HepG2 (cell line): ENCODE measurements around the gene VAV2. TPM values are rescaled to one million over a fixed set of nuclear protein-coding genes. Genes with fewer than 3 reads are reported as not detected.

Source experiments
- ATAC-seq: fragments of 200-7000 bp; cut with Tn5 transposase; 3 replicates; pipeline ENCODE4 v1.9.1; 2020; ENCODE audit warnings: mild to moderate bottlenecking, moderate library complexity
- BruUV-seq: library from RNA; stranded (reverse); fragments of 400-500 nt; replicated peaks from 2 replicates; lab custom pipeline; 2021; lab: Mats Ljungman, UMichigan
- CTCF ChIA-PET: fragments of 300-600 bp; formaldehyde crosslinking; extraction: SDS; loops from one replicate; lab custom pipeline; 2021; ENCODE audit warnings: low total read pairs, inconsistent platforms, low intra/inter-chr PET ratio; lab: Yijun Ruan, JAX
- POLR2A ChIA-PET: fragments of 350-600 bp; sonication (Branson Sonifier 250); formaldehyde crosslinking; loops from one replicate; lab custom pipeline; 2020; ENCODE audit warnings: antibody characterized with exemption, inconsistent platforms; lab: Yijun Ruan, JAX
- DNase-seq: peaks from one replicate; pipeline ENCODE4 v3.0.0-alpha.2; 2015; ENCODE audit warnings: low spot score
- FAIRE-seq: peaks from 3 replicates; lab custom pipeline; 2011; peaks lifted over from hg19 to GRCh38; lab: Jason Lieb, UNC
- H2AFZ ChIP-seq: one replicate; pipeline ENCODE4 v1.6.1; 2011; ENCODE audit warnings: low read length, inconsistent platforms
- H3K27ac ChIP-seq: fragments of 300-600 bp; 3 replicates; pipeline ENCODE4 v1.8.0; 2011; ENCODE audit warnings: mixed run types, mild to moderate bottlenecking, mixed read lengths, low read length, inconsistent platforms; ENCODE audit not compliant: insufficient read depth; ENCODE audit errors: extremely low read length
- H3K27me3 ChIP-seq, 2 experiments: fragments of 200-600 bp in 1 of 2; 2 replicates in 1 of 2; 3 replicates in 1 of 2; pipeline versions ENCODE4 v1.6.0 to v1.8.0; 2011; ENCODE audit warnings: low read length in 2 of 2, mild to moderate bottlenecking in 2 of 2, moderate library complexity in 2 of 2, inconsistent platforms in 1 of 2; ENCODE audit not compliant: insufficient read depth in 2 of 2, control insufficient read depth in 1 of 2
- H3K36me3 ChIP-seq, 2 experiments: fragments of 200-600 bp in 1 of 2; replicated peaks in 1 of 2; 2 replicates in 1 of 2; 3 replicates in 1 of 2; pipeline versions ENCODE4 v1.5.1 to v1.8.0; 2011; ENCODE audit warnings: low read length in 2 of 2, inconsistent platforms in 1 of 2; ENCODE audit not compliant: insufficient read depth in 2 of 2, control insufficient read depth in 1 of 2
- H3K4me1 ChIP-seq: 2 replicates; pipeline ENCODE4 v1.5.1; 2012; ENCODE audit warnings: low read length, inconsistent platforms; ENCODE audit not compliant: insufficient read depth
- H3K4me2 ChIP-seq: 2 replicates; pipeline ENCODE4 v1.6.0; 2011; ENCODE audit warnings: low read depth, low read length, inconsistent platforms
- H3K4me3 ChIP-seq, 3 experiments: fragments of 200-600 bp in 1 of 3; sonication (generic), shearing (Covaris generic) in 1 of 3; replicated peaks in 1 of 3; 2 replicates each; pipeline ENCODE4 v1.5.1; 2011 to 2016; ENCODE audit warnings: low read length in 3 of 3, inconsistent platforms in 2 of 3, low read depth in 2 of 3, mild to moderate bottlenecking in 2 of 3, control low read depth in 1 of 3, mixed read lengths in 1 of 3; ENCODE audit not compliant: insufficient read depth in 1 of 3
- H3K79me2 ChIP-seq: one replicate; pipeline ENCODE4 v1.6.1; 2011; ENCODE audit warnings: low read length, inconsistent platforms; ENCODE audit not compliant: insufficient read depth
- H3K9ac ChIP-seq: 2 replicates; pipeline ENCODE4 v1.6.0; 2011; ENCODE audit warnings: mild to moderate bottlenecking, low read depth, low read length, inconsistent platforms; ENCODE audit not compliant: insufficient read depth
- H3K9me3 ChIP-seq: 2 replicates; pipeline ENCODE4 v1.5.1; 2012; ENCODE audit warnings: mild to moderate bottlenecking, low read length
- H4K20me1 ChIP-seq: 2 replicates; pipeline ENCODE4 v1.6.0; 2011; ENCODE audit warnings: inconsistent platforms, mild to moderate bottlenecking, low read length, moderate library complexity; ENCODE audit not compliant: insufficient read depth
- GABPA ChIP-seq, 2 experiments: IDR thresholded peaks; 2 replicates each; pipeline ENCODE4 v1.6.1; 2011 to 2016; ENCODE audit warnings: low read depth in 2 of 2, low read length in 1 of 2, missing biosample characterization in 1 of 2, missing genetic modification characterization in 1 of 2
- PPARG ChIP-seq: conservative IDR thresholded peaks from 2 replicates; pipeline ENCODE4 v1.6.1; 2016; ENCODE audit warnings: missing biosample characterization, missing genetic modification reagents
- THYN1 ChIP-seq: sonication (generic); formaldehyde crosslinking; IDR thresholded peaks from 2 replicates; pipeline ENCODE4 v1.8.1; 2023; ENCODE audit warnings: low read depth, mild to moderate bottlenecking, moderate library complexity, missing genetic modification reagents, borderline replicate concordance
- ZBTB3 ChIP-seq: sonication (generic); formaldehyde crosslinking; IDR thresholded peaks from 2 replicates; pipeline ENCODE4 v1.4.0; 2020; ENCODE audit warnings: low read depth, mild to moderate bottlenecking, moderate library complexity, missing genetic modification reagents, borderline replicate concordance
- ZNF121 ChIP-seq: sonication (generic); formaldehyde crosslinking; IDR thresholded peaks from 2 replicates; pipeline ENCODE4 v1.5.0; 2020; ENCODE audit warnings: mild to moderate bottlenecking, missing genetic modification reagents
- ZNF234 ChIP-seq: sonication (generic); formaldehyde crosslinking; conservative IDR thresholded peaks from 2 replicates; pipeline ENCODE4 v1.5.1; 2020; ENCODE audit warnings: mild to moderate bottlenecking, missing genetic modification reagents
- ZNF317 ChIP-seq: sonication (generic); formaldehyde crosslinking; IDR thresholded peaks from 2 replicates; pipeline ENCODE4 v1.5.0; 2020; ENCODE audit warnings: mild to moderate bottlenecking, missing genetic modification reagents
- ZNF672 ChIP-seq: sonication (generic); formaldehyde crosslinking; IDR thresholded peaks from 2 replicates; pipeline ENCODE4 v1.8.1; 2022; ENCODE audit warnings: missing genetic modification reagents
- ZNF839 ChIP-seq: sonication (generic); formaldehyde crosslinking; IDR thresholded peaks from 2 replicates; pipeline ENCODE4 v1.4.0; 2020; ENCODE audit warnings: missing genetic modification reagents, mild to moderate bottlenecking, borderline replicate concordance
- WGBS: methylation state at CpG from one replicate; pipeline ENCODE4 v1.1.6; 2017; ENCODE audit warnings: low lambda C conversion rate; 5-methylcytosine and 5-hydroxymethylcytosine counted together
- in situ Hi-C: cut with HindIII; loops from 2 replicates; pipeline ENCODE4 v1.10.0; 2017; ENCODE audit warnings: low pct_unique_long_range_greater_than_20kb; ENCODE audit not compliant: extremely low pct_ligation_motif_present
- intact Hi-C: fragments of 100-400 bp; cut with micrococcal nuclease; formaldehyde crosslinking; loops from one replicate; pipeline ENCODE4 v1.10.0; 2022; ENCODE audit not compliant: unreplicated experiment
- polyA plus RNA-seq, 8 experiments: library from polyadenylated mRNA; depleted of rRNA in 3 of 8; stranded (reverse) in 7 of 8; unstranded in 1 of 8; fragments of >200 nt; fragmentation: Illumina TruSeq in 4 of 8; extraction: Trizol in 4 of 8; gene quantifications; 2 replicates each; pipeline versions ENCODE4 v1.2.1 to v1.2.3, GENCODE V29; 2011 to 2016; ENCODE audit warnings: low read depth in 4 of 8, missing spikeins in 1 of 8, mixed read lengths in 1 of 8; ENCODE audit not compliant: insufficient read depth in 1 of 8
- total RNA-seq, 5 experiments: library from RNA; depleted of rRNA; stranded (reverse); fragments of >200 nt; fragmentation: Illumina TruSeq; extraction: Trizol; gene quantifications; 2 replicates each; pipeline ENCODE4 v1.2.3, GENCODE V29; 2016; ENCODE audit warnings: low read depth in 1 of 5
- TF ChIP-seq, protein P1 (sequence below): sonication (generic); formaldehyde crosslinking; IDR thresholded peaks from 2 replicates; pipeline ENCODE4 v1.5.1; 2020; ENCODE audit warnings: missing genetic modification reagents, mild to moderate bottlenecking, borderline replicate concordance
- TF ChIP-seq, protein P2 (sequence below): sonication (generic); formaldehyde crosslinking; IDR thresholded peaks from 2 replicates; pipeline ENCODE4 v1.4.0; 2020; ENCODE audit warnings: missing genetic modification reagents, borderline replicate concordance

VAV2 gene
- total and polyA plus RNA-seq, 2 of the 13 experiments (the other 11 are each of a cell fraction or from before 2014, with no cell fraction given) = 22.5 to 22.9 TPM

DNA sequence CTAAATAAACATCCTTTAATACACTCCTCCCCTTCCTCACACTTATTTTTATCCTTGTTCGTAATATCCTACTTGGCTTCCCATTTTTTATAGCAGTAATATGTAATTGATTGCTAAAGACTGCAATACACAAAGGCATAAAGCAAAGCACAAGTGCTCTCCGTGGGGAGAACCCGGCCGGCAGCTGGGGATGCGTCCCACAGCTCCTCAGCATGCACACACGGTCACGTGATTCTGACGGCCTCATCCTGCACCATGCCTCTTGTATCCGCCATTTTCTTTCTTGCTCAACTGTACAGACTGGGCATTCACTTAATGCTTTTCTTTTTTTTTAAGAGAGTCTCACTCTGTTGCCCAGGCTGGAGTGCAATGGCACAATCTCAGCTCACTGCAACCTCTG lies 36.0 kb upstream of the VAV2 start:
- CTCF ChIA-PET = no interaction called here
- Histone ChIP-seq H3K9ac (no peak overlapping the region), H2AFZ (no peak overlapping the region), H3K4me2 (no peak overlapping the region), H3K4me3 (no peak overlapping the region), H3K4me1 (peaks cover 29% of the 10 kb centered on the region), H4K20me1 (no peaks in the 10 kb centered on the region), H3K27me3 (no peaks in the 10 kb centered on the region), H3K27ac (no peak overlapping the region), H3K9me3 (no peaks in the 10 kb centered on the region), H3K79me2 (no peaks in the 10 kb centered on the region), H3K36me3 (peaks cover 3 to 16% of the 10 kb centered on the region in 2 experiments; a peak in 3 of 5 replicates)
- BruUV-seq = no TSS peak
- ATAC-seq (no peak), DNase-seq (no peak), FAIRE-seq (no peak)
- intact Hi-C loops = loop anchor here (5.0 kb wide), 1 partner anchor 39 kb away; the partner anchor contains the start of gene BRD3
- WGBS = 95% methylated on average over 9 of the region's 9 CpGs
- in situ Hi-C loops = no loop called here
- POLR2A ChIA-PET = no interaction called here
- TF ChIP-seq ZNF121 (CRISPR knock-in tag) = peak; percentile 25; the same call in 1 of the 2 replicates
- no peak for TF ChIP-seq ZNF317 (CRISPR knock-in tag)

DNA sequence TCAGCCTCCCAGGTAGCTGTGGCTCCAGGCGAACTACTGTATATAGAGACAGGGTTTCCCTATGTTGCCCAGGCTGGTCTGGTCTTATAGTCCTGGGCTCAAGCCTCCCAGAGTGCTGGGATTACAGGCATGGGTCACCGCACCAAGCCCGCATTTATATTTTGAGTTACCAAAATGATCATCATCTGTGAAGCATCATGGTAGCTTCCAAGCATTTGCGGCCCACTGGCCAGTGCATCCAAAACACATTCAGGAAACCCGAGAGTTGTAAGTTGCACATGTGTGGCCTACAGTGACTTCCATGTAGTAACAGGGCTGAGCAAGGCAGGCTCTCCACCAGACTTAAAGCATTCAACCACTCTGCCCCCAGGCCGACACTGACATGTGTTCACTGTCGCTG lies 35.4 kb upstream of the VAV2 start:
- CTCF ChIA-PET = no interaction called here
- no peak for ATAC-seq
- Histone ChIP-seq H3K79me2 (no peaks in the 10 kb centered on the region), H3K4me2 (no peak overlapping the region), H3K9me3 (no peaks in the 10 kb centered on the region), H3K27ac (no peak overlapping the region), H3K4me3 (no peak overlapping the region), H3K36me3 (peaks cover 0 to 12% of the 10 kb centered on the region in 2 experiments; a peak in 2 of 5 replicates), H2AFZ (no peak overlapping the region), H4K20me1 (no peaks in the 10 kb centered on the region), H3K9ac (no peak overlapping the region), H3K27me3 (no peaks in the 10 kb centered on the region), H3K4me1 (peaks cover 29% of the 10 kb centered on the region)
- WGBS = 91% methylated on average over 6 of the region's 7 CpGs
- no peak for FAIRE-seq
- TF ChIP-seq GABPA (IDR thresholded peaks at IDR 0.05; ENCODE audit: low read depth, low read length) = no peak
- TF ChIP-seq GABPA (CRISPR knock-in tag; IDR thresholded peaks at IDR 0.05; ENCODE audit: low read depth) = no peak
- TF ChIP-seq, protein P1, sequence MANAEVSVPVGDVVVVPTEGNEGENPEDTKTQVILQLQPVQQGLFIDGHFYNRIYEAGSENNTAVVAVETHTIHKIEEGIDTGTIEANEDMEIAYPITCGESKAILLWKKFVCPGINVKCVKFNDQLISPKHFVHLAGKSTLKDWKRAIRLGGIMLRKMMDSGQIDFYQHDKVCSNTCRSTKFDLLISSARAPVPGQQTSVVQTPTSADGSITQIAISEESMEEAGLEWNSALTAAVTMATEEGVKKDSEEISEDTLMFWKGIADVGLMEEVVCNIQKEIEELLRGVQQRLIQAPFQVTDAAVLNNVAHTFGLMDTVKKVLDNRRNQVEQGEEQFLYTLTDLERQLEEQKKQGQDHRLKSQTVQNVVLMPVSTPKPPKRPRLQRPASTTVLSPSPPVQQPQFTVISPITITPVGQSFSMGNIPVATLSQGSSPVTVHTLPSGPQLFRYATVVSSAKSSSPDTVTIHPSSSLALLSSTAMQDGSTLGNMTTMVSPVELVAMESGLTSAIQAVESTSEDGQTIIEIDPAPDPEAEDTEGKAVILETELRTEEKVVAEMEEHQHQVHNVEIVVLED (CRISPR knock-in tag) = no peak
- no peak for TF ChIP-seq PPARG (CRISPR knock-in tag)
- TF ChIP-seq ZBTB3 = no peak
- TF ChIP-seq, protein P2, sequence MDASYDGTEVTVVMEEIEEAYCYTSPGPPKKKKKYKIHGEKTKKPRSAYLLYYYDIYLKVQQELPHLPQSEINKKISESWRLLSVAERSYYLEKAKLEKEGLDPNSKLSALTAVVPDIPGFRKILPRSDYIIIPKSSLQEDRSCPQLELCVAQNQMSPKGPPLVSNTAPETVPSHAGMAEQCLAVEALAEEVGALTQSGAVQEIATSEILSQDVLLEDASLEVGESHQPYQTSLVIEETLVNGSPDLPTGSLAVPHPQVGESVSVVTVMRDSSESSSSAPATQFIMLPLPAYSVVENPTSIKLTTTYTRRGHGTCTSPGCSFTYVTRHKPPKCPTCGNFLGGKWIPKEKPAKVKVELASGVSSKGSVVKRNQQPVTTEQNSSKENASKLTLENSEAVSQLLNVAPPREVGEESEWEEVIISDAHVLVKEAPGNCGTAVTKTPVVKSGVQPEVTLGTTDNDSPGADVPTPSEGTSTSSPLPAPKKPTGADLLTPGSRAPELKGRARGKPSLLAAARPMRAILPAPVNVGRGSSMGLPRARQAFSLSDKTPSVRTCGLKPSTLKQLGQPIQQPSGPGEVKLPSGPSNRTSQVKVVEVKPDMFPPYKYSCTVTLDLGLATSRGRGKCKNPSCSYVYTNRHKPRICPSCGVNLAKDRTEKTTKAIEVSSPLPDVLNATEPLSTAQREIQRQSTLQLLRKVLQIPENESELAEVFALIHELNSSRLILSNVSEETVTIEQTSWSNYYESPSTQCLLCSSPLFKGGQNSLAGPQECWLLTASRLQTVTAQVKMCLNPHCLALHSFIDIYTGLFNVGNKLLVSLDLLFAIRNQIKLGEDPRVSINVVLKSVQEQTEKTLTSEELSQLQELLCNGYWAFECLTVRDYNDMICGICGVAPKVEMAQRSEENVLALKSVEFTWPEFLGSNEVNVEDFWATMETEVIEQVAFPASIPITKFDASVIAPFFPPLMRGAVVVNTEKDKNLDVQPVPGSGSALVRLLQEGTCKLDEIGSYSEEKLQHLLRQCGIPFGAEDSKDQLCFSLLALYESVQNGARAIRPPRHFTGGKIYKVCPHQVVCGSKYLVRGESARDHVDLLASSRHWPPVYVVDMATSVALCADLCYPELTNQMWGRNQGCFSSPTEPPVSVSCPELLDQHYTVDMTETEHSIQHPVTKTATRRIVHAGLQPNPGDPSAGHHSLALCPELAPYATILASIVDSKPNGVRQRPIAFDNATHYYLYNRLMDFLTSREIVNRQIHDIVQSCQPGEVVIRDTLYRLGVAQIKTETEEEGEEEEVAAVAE = no peak
- no peak for TF ChIP-seq THYN1
- no peak for TF ChIP-seq ZNF234 (CRISPR knock-in tag)
- no peak for TF ChIP-seq ZNF672
- TF ChIP-seq ZNF839 (CRISPR knock-in tag) = no peak
- BruUV-seq = no TSS peak
- POLR2A ChIA-PET = no interaction called here
- intact Hi-C loops = loop anchor here (5.0 kb wide), 1 partner anchor 40 kb away; the partner anchor contains the start of gene BRD3
- in situ Hi-C loops = no loop called here
- no peak for DNase-seq
